Glutamatergic neuron (in vitro differentiated cells): Measurements from ENCODE around the gene VIL1. TPM values are rescaled to one million over a fixed set of nuclear protein-coding genes. Genes with fewer than 3 reads are reported as not detected.

Experiments
- DNase-seq: peaks from one replicate; pipeline ENCODE4 v3.0.0; 2022
- H3K27ac Mint-ChIP-seq: one replicate; pipeline ENCODE4 v1.8.0; 2020; ENCODE audit warnings: mild to moderate bottlenecking, mixed read lengths, inconsistent platforms; ENCODE audit not compliant: unreplicated experiment
- H3K27me3 Mint-ChIP-seq: one replicate; pipeline ENCODE4 v1.8.0; 2020; ENCODE audit warnings: mild to moderate bottlenecking, moderate library complexity, mixed read lengths, inconsistent platforms; ENCODE audit not compliant: unreplicated experiment
- H3K36me3 Mint-ChIP-seq: one replicate; pipeline ENCODE4 v1.8.0; 2020; ENCODE audit warnings: mild to moderate bottlenecking, mixed read lengths, inconsistent platforms; ENCODE audit not compliant: unreplicated experiment
- H3K4me1 Mint-ChIP-seq: one replicate; pipeline ENCODE4 v1.8.0; 2020; ENCODE audit warnings: mild to moderate bottlenecking, low read depth, mixed read lengths, inconsistent platforms; ENCODE audit not compliant: unreplicated experiment
- H3K4me3 Mint-ChIP-seq: one replicate; pipeline ENCODE4 v1.8.0; 2020; ENCODE audit warnings: mild to moderate bottlenecking, mixed read lengths, inconsistent platforms; ENCODE audit not compliant: unreplicated experiment
- H3K9me3 Mint-ChIP-seq: one replicate; pipeline ENCODE4 v1.8.0; 2020; ENCODE audit warnings: mild to moderate bottlenecking, moderate library complexity, mixed read lengths, inconsistent platforms; ENCODE audit not compliant: unreplicated experiment
- CTCF ChIP-seq: fragments of 200-600 bp; sonication (generic); IDR thresholded peaks from one replicate; pipeline ENCODE4 v1.5.0; 2021; ENCODE audit not compliant: partially characterized antibody, unreplicated experiment
- total RNA-seq: library from RNA; stranded (reverse); fragmentation: NEBNext Ultra II Directional; extraction: Animal tissue kit (Norgen Biotek cat#: 25700); gene quantifications from one replicate; pipeline ENCODE4 v1.2.1, GENCODE V29; 2021; ENCODE audit not compliant: unreplicated experiment

The VIL1 gene
- total RNA-seq, 1 donor from 2014 or later, result not detected

GRCh38 chr2:218397820-218398436 is 21.0 kb upstream of the VIL1 start:
- Mint-ChIP-seq H3K36me3 (no peaks in the 10 kb centered on the region), H3K27me3 (peaks cover 13% of the 10 kb centered on the region), H3K27ac (no peak overlapping the region), H3K4me1 (peaks cover 6% of the 10 kb centered on the region), H3K4me3 (peak overlapping the region; percentile 64), H3K9me3 (peaks cover 12% of the 10 kb centered on the region)
- TF ChIP-seq CTCF, result no peak
- no peak for DNase-seq

- DNase-seq, result no peak
- peaks cover 11% of the 10 kb centered on the region for H3K4me1 Mint-ChIP-seq
- H3K4me3 Mint-ChIP-seq, result peak overlapping the region; percentile 63
- no peak for TF ChIP-seq CTCF
- peaks cover 17% of the 10 kb centered on the region for H3K27me3 Mint-ChIP-seq
- peaks cover 12% of the 10 kb centered on the region for H3K9me3 Mint-ChIP-seq
- no peaks in the 10 kb centered on the region for H3K36me3 Mint-ChIP-seq
- no peak overlapping the region for H3K27ac Mint-ChIP-seq
These were observed 20.2 kb upstream of the VIL1 start for GRCh38 chr2:218398437-218399390.

GRCh38 chr2:218399391-218400166 is 19.3 kb upstream of the VIL1 start, which contains the start of gene CTDSP1:
Gene CTDSP1, plus strand, starts transcription at chr2:218399868. Its CDS starts 223 bp downstream, at chr2:218400091.
- H3K4me3 Mint-ChIP-seq, result peak within 1 kb of the TSS; percentile 90
- peak; percentile 97 for DNase-seq
- H3K36me3 Mint-ChIP-seq, result no peaks in the 10 kb centered on the region
- peaks cover 20% of the 10 kb centered on the region for H3K27me3 Mint-ChIP-seq
- peaks cover 14% of the 10 kb centered on the region for H3K9me3 Mint-ChIP-seq
- peaks cover 16% of the 10 kb centered on the region for H3K4me1 Mint-ChIP-seq
- H3K27ac Mint-ChIP-seq, result no peak within 1 kb of the TSS
- no peak for TF ChIP-seq CTCF

- peaks cover 15% of the 10 kb centered on the region for H3K9me3 Mint-ChIP-seq
- peak; percentile 49 for DNase-seq
- H3K4me1 Mint-ChIP-seq, result peaks cover 16% of the 10 kb centered on the region
- no peak for TF ChIP-seq CTCF
- no peaks in the 10 kb centered on the region for H3K36me3 Mint-ChIP-seq
- H3K27ac Mint-ChIP-seq, result no peak overlapping the region
- peaks cover 18% of the 10 kb centered on the region for H3K27me3 Mint-ChIP-seq
- H3K4me3 Mint-ChIP-seq, result peak overlapping the region; percentile 90
These were observed 18.6 kb upstream of the VIL1 start for GRCh38 chr2:218400167-218400929.
